H1 (cell line): ENCODE results near the gene IL36B. TPM values are rescaled to one million over a fixed set of nuclear protein-coding genes. Genes with fewer than 3 reads are reported as not detected.

Experiments used
- CTCF ChIA-PET: fragments of 300-600 bp; sonication (Branson Sonifier 250); formaldehyde crosslinking; loops from one replicate; lab custom pipeline; 2021; ENCODE audit not compliant: partially characterized antibody; lab: Charles Lee
- POLR2A ChIA-PET: fragments of 300-600 bp; sonication (Branson Sonifier 250); formaldehyde crosslinking; loops from one replicate; lab custom pipeline; 2021; ENCODE audit warnings: inconsistent platforms; ENCODE audit not compliant: partially characterized antibody; lab: Charles Lee
- DNase-seq, 2 experiments: peaks; one replicate each; pipeline versions ENCODE4 v3.0.0 to v3.0.0-alpha.2; 2010 to 2022; ENCODE audit warnings: low spot score in 2 of 2, low read depth in 1 of 2, mixed read lengths in 1 of 2
- FAIRE-seq: peaks from 2 replicates; lab custom pipeline; 2011; peaks lifted over from hg19 to GRCh38; lab: Jason Lieb, UNC
- H2AFZ ChIP-seq: 2 replicates; pipeline ENCODE4 v1.8.1; 2012; ENCODE audit warnings: low read length, inconsistent platforms
- H2AK5ac ChIP-seq: 2 replicates; pipeline ENCODE4 v1.6.1; 2013; ENCODE audit warnings: low read depth, low read length
- H2BK120ac ChIP-seq: replicated peaks from 2 replicates; pipeline ENCODE3; 2013; ENCODE audit warnings: low read depth, low read length, inconsistent platforms
- H2BK12ac ChIP-seq: 2 replicates; pipeline ENCODE4 v1.6.1; 2013; ENCODE audit warnings: low read depth, low read length
- H2BK15ac ChIP-seq: 2 replicates; pipeline ENCODE4 v1.6.1; 2013; ENCODE audit warnings: low read length
- H2BK20ac ChIP-seq: 2 replicates; pipeline ENCODE4 v1.6.1; 2013; ENCODE audit warnings: low read length
- H2BK5ac ChIP-seq: 2 replicates; pipeline ENCODE4 v1.6.1; 2013; ENCODE audit warnings: low read depth, low read length
- H3K14ac ChIP-seq: 2 replicates; pipeline ENCODE4 v1.6.1; 2013; ENCODE audit warnings: inconsistent platforms; ENCODE audit not compliant: insufficient read length
- H3K18ac ChIP-seq: 2 replicates; pipeline ENCODE4 v1.6.1; 2013; ENCODE audit warnings: low read length; ENCODE audit errors: extremely low read depth
- H3K23ac ChIP-seq: 2 replicates; pipeline ENCODE4 v1.6.1; 2013; ENCODE audit warnings: inconsistent platforms; ENCODE audit not compliant: insufficient read length
- H3K23me2 ChIP-seq: 2 replicates; pipeline ENCODE4 v1.6.1; 2013; ENCODE audit warnings: low read depth, low read length
- H3K27ac ChIP-seq: 2 replicates; pipeline ENCODE4 v1.6.1; 2011; ENCODE audit warnings: low read depth, low read length, inconsistent platforms
- H3K27me3 ChIP-seq, 4 experiments: replicated peaks in 1 of 4; 1 replicate in 1 of 4; 2 replicates in 3 of 4; pipeline versions ENCODE4 v1.6.1 to v1.8.1; 2011 to 2013; ENCODE audit warnings: low read length in 3 of 4, mild to moderate bottlenecking in 3 of 4, inconsistent platforms in 2 of 4, mixed read lengths in 2 of 4, moderate library complexity in 1 of 4; ENCODE audit not compliant: control insufficient read depth in 3 of 4, insufficient read depth in 3 of 4; ENCODE audit errors: extremely low read depth in 1 of 4
- H3K36me3 ChIP-seq, 4 experiments: 2 replicates each; pipeline versions ENCODE4 v1.6.1 to v1.8.1; 2011 to 2013; ENCODE audit warnings: mild to moderate bottlenecking in 4 of 4, low read length in 3 of 4, moderate library complexity in 2 of 4, control low read depth in 1 of 4, inconsistent platforms in 1 of 4; ENCODE audit not compliant: insufficient read depth in 4 of 4, control insufficient read depth in 2 of 4
- H3K4ac ChIP-seq: replicated peaks from 2 replicates; pipeline ENCODE3; 2013; ENCODE audit warnings: low read length, low read depth, mixed read lengths, inconsistent platforms; ENCODE audit not compliant: insufficient read length
- H3K4me1 ChIP-seq, 4 experiments: replicated peaks in 1 of 4; 1 replicate in 1 of 4; 2 replicates in 3 of 4; pipeline versions ENCODE4 v1.6.1 to v1.8.1; 2011 to 2013; ENCODE audit warnings: low read length in 3 of 4, inconsistent platforms in 2 of 4, mixed read lengths in 1 of 4; ENCODE audit not compliant: insufficient read depth in 4 of 4, control insufficient read depth in 3 of 4
- H3K4me2 ChIP-seq, 2 experiments: 2 replicates each; pipeline versions ENCODE4 v1.6.1 to v1.8.1; 2011 to 2013; ENCODE audit warnings: low read depth in 2 of 2, low read length in 2 of 2, control low read depth in 1 of 2, inconsistent platforms in 1 of 2, mild to moderate bottlenecking in 1 of 2; ENCODE audit not compliant: insufficient read depth in 1 of 2
- H3K4me3 ChIP-seq, 4 experiments: fragments of 200-600, 300-600 bp in 1 of 4; sonication (generic), shearing (Covaris generic), sonication (Bioruptor Twin) in 1 of 4; 2 replicates each; pipeline versions ENCODE4 v1.5.1 to v1.8.1; 2011 to 2016; ENCODE audit warnings: low read length in 4 of 4, low read depth in 3 of 4, control low read depth in 2 of 4, inconsistent platforms in 2 of 4, mild to moderate bottlenecking in 2 of 4, mixed read lengths in 1 of 4, moderate library complexity in 1 of 4; ENCODE audit not compliant: insufficient read depth in 2 of 4; ENCODE audit errors: extremely low read depth in 1 of 4
- H3K56ac ChIP-seq: replicated peaks from 2 replicates; pipeline ENCODE3; 2013; ENCODE audit warnings: low read depth, mild to moderate bottlenecking, mixed read lengths, low read length, inconsistent platforms; ENCODE audit not compliant: insufficient read length
- H3K79me1 ChIP-seq: 2 replicates; pipeline ENCODE4 v1.6.1; 2013; ENCODE audit warnings: low read depth, low read length, control low read depth
- H3K79me2 ChIP-seq, 2 experiments: 2 replicates each; pipeline versions ENCODE4 v1.6.1 to v1.8.1; 2012 to 2013; ENCODE audit warnings: low read length in 2 of 2, mild to moderate bottlenecking in 2 of 2, inconsistent platforms in 1 of 2; ENCODE audit not compliant: insufficient read depth in 2 of 2, control insufficient read depth in 1 of 2
- H3K9ac ChIP-seq, 4 experiments: replicated peaks in 1 of 4; 1 replicate in 1 of 4; 2 replicates in 3 of 4; pipeline versions ENCODE4 v1.6.1 to v1.8.1; 2011 to 2013; ENCODE audit warnings: low read depth in 3 of 4, low read length in 3 of 4, control low read depth in 2 of 4, mild to moderate bottlenecking in 2 of 4, moderate library complexity in 2 of 4, inconsistent platforms in 1 of 4; ENCODE audit errors: extremely low read depth in 1 of 4
- H3K9me3 ChIP-seq, 2 experiments: 2 replicates each; pipeline versions ENCODE4 v1.6.1 to v1.8.1; 2012 to 2013; ENCODE audit warnings: mild to moderate bottlenecking in 2 of 2, moderate library complexity in 2 of 2, control low read depth in 1 of 2, inconsistent platforms in 1 of 2, low read depth in 1 of 2, low read length in 1 of 2, mixed read lengths in 1 of 2; ENCODE audit not compliant: insufficient read depth in 2 of 2
- H4K20me1 ChIP-seq, 2 experiments: replicated peaks in 1 of 2; 2 replicates each; pipeline versions ENCODE3 to v1.8.1; 2011 to 2013; ENCODE audit warnings: inconsistent platforms in 2 of 2, low read length in 2 of 2, mild to moderate bottlenecking in 1 of 2; ENCODE audit not compliant: insufficient read depth in 2 of 2, control insufficient read depth in 1 of 2
- H4K5ac ChIP-seq: 2 replicates; pipeline ENCODE4 v1.6.1; 2013; ENCODE audit warnings: low read length, low read depth, mixed read lengths, inconsistent platforms; ENCODE audit not compliant: insufficient read length
- H4K8ac ChIP-seq: 2 replicates; pipeline ENCODE4 v1.8.0; 2013; ENCODE audit warnings: mild to moderate bottlenecking, moderate library complexity, low read length, inconsistent platforms; ENCODE audit not compliant: insufficient read depth; ENCODE audit errors: extremely low read depth
- H4K91ac ChIP-seq: replicated peaks from 2 replicates; pipeline ENCODE3; 2013; ENCODE audit warnings: low read length, mixed read lengths, inconsistent platforms; ENCODE audit not compliant: insufficient read length
- CEBPB ChIP-seq: IDR thresholded peaks from 2 replicates; pipeline ENCODE4 v1.6.1; 2012; ENCODE audit warnings: low read depth, low read length
- CTBP2 ChIP-seq: IDR thresholded peaks from 2 replicates; pipeline ENCODE4 v1.7.0; 2011; ENCODE audit warnings: borderline replicate concordance, mild to moderate bottlenecking, moderate library complexity, mixed read lengths, low read length; ENCODE audit not compliant: insufficient read depth, insufficient read length
- JUN ChIP-seq: IDR thresholded peaks from 2 replicates; pipeline ENCODE4 v1.6.1; 2011; ENCODE audit warnings: low read depth, mild to moderate bottlenecking, improper control_type of control experiment, low read length
- RAD21 ChIP-seq, 2 experiments: IDR thresholded peaks in 1 of 2; conservative IDR thresholded peaks in 1 of 2; 2 replicates each; pipeline ENCODE4 v1.6.1; 2011; ENCODE audit warnings: low read depth in 2 of 2, low read length in 2 of 2, improper control_type of control experiment in 1 of 2, inconsistent platforms in 1 of 2, mild to moderate bottlenecking in 1 of 2, moderate library complexity in 1 of 2
- WGBS, 2 experiments: shearing (Covaris generic) in 1 of 2; methylation state at CpG; one replicate each; pipeline versions ENCODE4 v1.1.6 to v1.1.7; 2013 to 2015; ENCODE audit warnings: low lambda C conversion rate in 2 of 2, mixed read lengths in 2 of 2, inconsistent platforms in 1 of 2, low coverage in 1 of 2, missing lambda C conversion rate in 1 of 2; ENCODE audit not compliant: insufficient replicate concordance in 2 of 2, insufficient coverage in 1 of 2, insufficient read length in 1 of 2; ENCODE audit errors: extremely low coverage in 1 of 2, missing lambda C conversion rate in 1 of 2; 5-methylcytosine and 5-hydroxymethylcytosine counted together
- polyA plus RNA-seq, 7 experiments: library from polyadenylated mRNA; depleted of rRNA in 3 of 7; stranded (reverse) in 5 of 7; unstranded in 2 of 7; fragments of >200 nt in 5 of 7; fragments of 200-250 nt in 2 of 7; gene quantifications; 1 replicate in 5 of 7; 2 replicates in 1 of 7; 4 replicates in 1 of 7; pipeline versions ENCODE4 v1.2.1 to v1.2.3, GENCODE V29; 2011 to 2013; ENCODE audit warnings: missing spikeins in 2 of 7, mixed read lengths in 2 of 7
- total RNA-seq: library from RNA; stranded (reverse); fragmentation: NEBNext Ultra II Directional; extraction: Animal tissue kit (Norgen Biotek cat#: 25700); gene quantifications from 2 replicates; pipeline ENCODE4 v1.2.1, GENCODE V29; 2021

Gene IL36B
- total and polyA plus RNA-seq, 2 of the 8 experiments (the other 6 are each of a cell fraction or from before 2014, with no cell fraction given), result not detected

GRCh38 chr2:113002677-113003076, 50.0 kb downstream of the IL36B start:
- Histone ChIP-seq H2BK15ac (no peak overlapping the region), H3K14ac (no peak overlapping the region), H3K56ac (no peak overlapping the region), H2BK120ac (no peak overlapping the region), H4K5ac (no peak overlapping the region), H4K8ac (no peak overlapping the region), H3K27ac (no peak overlapping the region), H3K36me3 (no peaks in the 10 kb centered on the region), H3K79me1 (no peaks in the 10 kb centered on the region), H3K4me3 (no peak overlapping the region), H3K9ac (no peak overlapping the region), H3K4me2 (no peak overlapping the region), H4K91ac (no peak overlapping the region), H3K79me2 (no peaks in the 10 kb centered on the region), H2BK20ac (no peak overlapping the region), H2AK5ac (no peak overlapping the region), H3K27me3 (no peaks in the 10 kb centered on the region), H3K18ac (no peak overlapping the region), H3K23ac (no peak overlapping the region), H2AFZ (no peak overlapping the region), H3K23me2 (no peaks in the 10 kb centered on the region), H3K9me3 (peaks cover 11 to 20% of the 10 kb centered on the region in 2 experiments; a peak in 2 of 4 replicates), H2BK5ac (no peak overlapping the region), H4K20me1 (no peaks in the 10 kb centered on the region), H2BK12ac (no peak overlapping the region), H3K4ac (no peak overlapping the region), H3K4me1 (no peaks in the 10 kb centered on the region)
- 92% methylated on average over 2 of the region's 2 CpGs; no CpG with 5 or more reads in 1 of the 2 experiments for WGBS, 2 experiments
- POLR2A ChIA-PET, result no interaction called here
- TF ChIP-seq RAD21 (IDR thresholded peaks at IDR 0.05 in 1 of 2, conservative IDR thresholded peaks at IDR 0.05 in 1 of 2; ENCODE audit: low read depth in 2 of 2, low read length in 2 of 2), result no peak
- TF ChIP-seq CEBPB, result no peak
- TF ChIP-seq CTBP2, result no peak
- no peak for TF ChIP-seq JUN
- DNase-seq (no peak), FAIRE-seq (no peak)
- CTCF ChIA-PET, result interaction anchor here (2.0 kb wide), 1 partner anchor 43 kb away, joined by 6 read pairs; no protein-coding TSS in a partner anchor
